Upper lobe of right lung (tissue), 1 donor: ENCODE results near the gene UST. TPM values are rescaled to one million over a fixed set of nuclear protein-coding genes. Genes with fewer than 3 reads are reported as not detected.
"Not testable (repeated sequence)": the region's sequence is repeated elsewhere in the genome, so short reads cannot be mapped to it uniquely, and the experiment has no call there.

Source experiments
- ATAC-seq: fragments of 200-7000 bp; cut with Tn5 transposase; one replicate; pipeline ENCODE4 v1.9.1; 2020; ENCODE audit warnings: mild to moderate bottlenecking, moderate library complexity
- DNase-seq: peaks from one replicate; pipeline ENCODE4 v3.0.0-alpha.2; 2020
- H3K27ac ChIP-seq: fragments of 200-600 bp; one replicate; pipeline ENCODE4 v1.8.0; 2022
- H3K27me3 ChIP-seq: fragments of 200-600 bp; one replicate; pipeline ENCODE4 v1.8.0; 2022; ENCODE audit warnings: mild to moderate bottlenecking
- H3K36me3 ChIP-seq: fragments of 200-600 bp; one replicate; pipeline ENCODE4 v1.8.0; 2022
- H3K4me1 ChIP-seq: fragments of 200-600 bp; one replicate; pipeline ENCODE4 v1.8.0; 2022
- H3K4me3 ChIP-seq: fragments of 200-600 bp; one replicate; pipeline ENCODE4 v1.8.0; 2022; ENCODE audit warnings: mild to moderate bottlenecking
- H3K9me3 ChIP-seq: fragments of 200-600 bp; one replicate; pipeline ENCODE4 v1.8.0; 2022
- CTCF ChIP-seq: fragments of 200-600 bp; IDR thresholded peaks from one replicate; pipeline ENCODE4 v1.8.0; 2022; ENCODE audit warnings: antibody characterized with exemption
- intact Hi-C: fragments of 100-400 bp; cut with DNase I; formaldehyde crosslinking; loops from one replicate; pipeline ENCODE4 v1.11.0; 2022
- total RNA-seq: library from RNA; stranded (reverse); fragmentation: NEBNext Ultra II Directional; extraction: Animal tissue kit (Norgen Biotek cat#: 25700); gene quantifications from one replicate; pipeline ENCODE4 v1.2.1, GENCODE V29; 2021
- donor health status: DM: no; HTN: yes; CAD: no; lungs with severe emphysema.

The UST gene
- total RNA-seq, 1 donor from 2014 or later = 11.8 TPM

GRCh38 chr6:149032599-149033405 is 286.0 kb downstream of the UST start:
- no peak for TF ChIP-seq CTCF
- peak overlapping the region; percentile 30 for H3K27ac ChIP-seq
- peak; percentile 16 for ATAC-seq
- no peak overlapping the region for H3K4me3 ChIP-seq
- intact Hi-C loops = loop anchor here (10.0 kb wide), 1 partner anchor 402 kb away; no protein-coding TSS in a partner anchor
- H3K36me3 ChIP-seq = no peaks in the 10 kb centered on the region
- peaks cover 3% of the 10 kb centered on the region for H3K4me1 ChIP-seq
- no peak for DNase-seq
- no peaks in the 10 kb centered on the region for H3K27me3 ChIP-seq
- H3K9me3 ChIP-seq = no peaks in the 10 kb centered on the region

- Histone ChIP-seq H3K27me3 (no peaks in the 10 kb centered on the region), H3K27ac (no peak overlapping the region), H3K9me3 (no peaks in the 10 kb centered on the region), H3K4me1 (peaks cover 3% of the 10 kb centered on the region), H3K4me3 (no peak overlapping the region), H3K36me3 (no peaks in the 10 kb centered on the region)
- no peak for TF ChIP-seq CTCF
- intact Hi-C loops = loop anchor here (10.0 kb wide), 1 partner anchor 401 kb away; no protein-coding TSS in a partner anchor
- DNase-seq (no peak), ATAC-seq (no peak)
Observed at GRCh38 chr6:149033454-149033853, 286.6 kb downstream of the UST start.

- Histone ChIP-seq H3K9me3 (no peaks in the 10 kb centered on the region), H3K4me1 (peaks cover 3% of the 10 kb centered on the region), H3K27ac (no peak overlapping the region), H3K4me3 (no peak overlapping the region), H3K27me3 (no peaks in the 10 kb centered on the region), H3K36me3 (no peaks in the 10 kb centered on the region)
- DNase-seq = no peak
- intact Hi-C loops = loop anchor here (10.0 kb wide), 1 partner anchor 399 kb away; no protein-coding TSS in a partner anchor
- TF ChIP-seq CTCF = no peak
- ATAC-seq = no peak
Observed at GRCh38 chr6:149035766-149036165, 288.9 kb downstream of the UST start.

- peaks cover 3% of the 10 kb centered on the region for H3K4me1 ChIP-seq
- H3K27ac ChIP-seq = no peak overlapping the region
- no peak for ATAC-seq
- TF ChIP-seq CTCF = no peak
- no peaks in the 10 kb centered on the region for H3K9me3 ChIP-seq
- DNase-seq = no peak
- no peaks in the 10 kb centered on the region for H3K27me3 ChIP-seq
- intact Hi-C loops = loop anchor here (10.0 kb wide), 1 partner anchor 398 kb away; no protein-coding TSS in a partner anchor
- no peaks in the 10 kb centered on the region for H3K36me3 ChIP-seq
- H3K4me3 ChIP-seq = no peak overlapping the region
Observed at GRCh38 chr6:149037051-149037671, 290.3 kb downstream of the UST start.

GRCh38 chr6:149039025-149039424 is 292.2 kb downstream of the UST start:
- not testable (repeated sequence) for H3K4me3 ChIP-seq, H3K27ac ChIP-seq, H3K9me3 ChIP-seq, DNase-seq, ATAC-seq, H3K36me3 ChIP-seq, H3K4me1 ChIP-seq, H3K27me3 ChIP-seq
- intact Hi-C loops = loop anchor here (10.0 kb wide), 1 partner anchor 396 kb away; no protein-coding TSS in a partner anchor

GRCh38 chr6:149041953-149042352 is 295.1 kb downstream of the UST start:
- DNase-seq (no peak), ATAC-seq (no peak)
- Histone ChIP-seq H3K4me1 (peaks cover 15% of the 10 kb centered on the region), H3K4me3 (no peak overlapping the region), H3K9me3 (no peaks in the 10 kb centered on the region), H3K27me3 (no peaks in the 10 kb centered on the region), H3K36me3 (no peaks in the 10 kb centered on the region), H3K27ac (no peak overlapping the region)
- no peak for TF ChIP-seq CTCF
- intact Hi-C loops = no loop called here
